HL-60 (cell line): ENCODE data around the gene FXYD2.

ENCODE experiments used
- DNase-seq, 2 experiments: peaks; one replicate each; pipeline ENCODE4 v3.0.0-alpha.2; 2010 to 2020; ENCODE audit warnings: low read depth in 1 of 2, low spot score in 1 of 2
- H3K27ac ChIP-seq: fragments of 250-450 bp; sonication (Bioruptor Pico); replicated peaks from 2 replicates; pipeline ENCODE4 v1.5.1; 2020; ENCODE audit warnings: mild to moderate bottlenecking, moderate library complexity
- H3K27me3 ChIP-seq: fragments of 250-450 bp; sonication (Bioruptor Pico); 2 replicates; pipeline ENCODE4 v1.5.1; 2021; ENCODE audit warnings: mild to moderate bottlenecking, moderate library complexity; ENCODE audit not compliant: insufficient read depth, poor library complexity, severe bottlenecking
- H3K4me3 ChIP-seq: replicated peaks from 2 replicates; pipeline ENCODE4 v1.5.1; 2011; ENCODE audit warnings: mild to moderate bottlenecking, control low read depth, low read length; ENCODE audit not compliant: insufficient read depth
- GABPA ChIP-seq: IDR thresholded peaks from 2 replicates; pipeline ENCODE4 v1.6.1; 2012; ENCODE audit warnings: low read depth
- POLR2AphosphoS5 ChIP-seq: IDR thresholded peaks from 2 replicates; pipeline ENCODE4 v1.6.1; 2012; ENCODE audit warnings: low read depth
- REST ChIP-seq: IDR thresholded peaks from 2 replicates; pipeline ENCODE4 v1.6.1; 2012; ENCODE audit warnings: low read depth; ENCODE audit not compliant: insufficient replicate concordance
- SPI1 ChIP-seq: IDR thresholded peaks from 2 replicates; pipeline ENCODE4 v1.6.1; 2012; ENCODE audit warnings: low read depth, mild to moderate bottlenecking, borderline replicate concordance
- TF ChIP-seq, protein P1 (sequence below): IDR thresholded peaks from one replicate; pipeline ENCODE4 v1.5.1; 2011; ENCODE audit warnings: low read length, control low read depth, inconsistent platforms; ENCODE audit not compliant: insufficient read depth

Gene FXYD2

GRCh38 chr11:117790279-117790678 is 34.3 kb downstream of the FXYD2 start:
- Histone ChIP-seq H3K27ac (no peak overlapping the region), H3K27me3 (peaks cover 7% of the 10 kb centered on the region), H3K4me3 (no peak overlapping the region)
- TF ChIP-seq, protein P1, sequence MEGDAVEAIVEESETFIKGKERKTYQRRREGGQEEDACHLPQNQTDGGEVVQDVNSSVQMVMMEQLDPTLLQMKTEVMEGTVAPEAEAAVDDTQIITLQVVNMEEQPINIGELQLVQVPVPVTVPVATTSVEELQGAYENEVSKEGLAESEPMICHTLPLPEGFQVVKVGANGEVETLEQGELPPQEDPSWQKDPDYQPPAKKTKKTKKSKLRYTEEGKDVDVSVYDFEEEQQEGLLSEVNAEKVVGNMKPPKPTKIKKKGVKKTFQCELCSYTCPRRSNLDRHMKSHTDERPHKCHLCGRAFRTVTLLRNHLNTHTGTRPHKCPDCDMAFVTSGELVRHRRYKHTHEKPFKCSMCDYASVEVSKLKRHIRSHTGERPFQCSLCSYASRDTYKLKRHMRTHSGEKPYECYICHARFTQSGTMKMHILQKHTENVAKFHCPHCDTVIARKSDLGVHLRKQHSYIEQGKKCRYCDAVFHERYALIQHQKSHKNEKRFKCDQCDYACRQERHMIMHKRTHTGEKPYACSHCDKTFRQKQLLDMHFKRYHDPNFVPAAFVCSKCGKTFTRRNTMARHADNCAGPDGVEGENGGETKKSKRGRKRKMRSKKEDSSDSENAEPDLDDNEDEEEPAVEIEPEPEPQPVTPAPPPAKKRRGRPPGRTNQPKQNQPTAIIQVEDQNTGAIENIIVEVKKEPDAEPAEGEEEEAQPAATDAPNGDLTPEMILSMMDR: no peak
- TF ChIP-seq POLR2AphosphoS5 (no peak), SPI1 (no peak), GABPA (no peak), REST (no peak)
- no peak for DNase-seq

- H3K27ac ChIP-seq: no peak overlapping the region
- H3K4me3 ChIP-seq: no peak overlapping the region
- TF ChIP-seq REST (no peak), SPI1 (no peak), GABPA (no peak), POLR2AphosphoS5 (no peak)
- TF ChIP-seq, protein P1: no peak
- DNase-seq: no peak
- peaks cover 2% of the 10 kb centered on the region for H3K27me3 ChIP-seq
Measured at GRCh38 chr11:117789241-117789640, 35.3 kb downstream of the FXYD2 start.

DNA sequence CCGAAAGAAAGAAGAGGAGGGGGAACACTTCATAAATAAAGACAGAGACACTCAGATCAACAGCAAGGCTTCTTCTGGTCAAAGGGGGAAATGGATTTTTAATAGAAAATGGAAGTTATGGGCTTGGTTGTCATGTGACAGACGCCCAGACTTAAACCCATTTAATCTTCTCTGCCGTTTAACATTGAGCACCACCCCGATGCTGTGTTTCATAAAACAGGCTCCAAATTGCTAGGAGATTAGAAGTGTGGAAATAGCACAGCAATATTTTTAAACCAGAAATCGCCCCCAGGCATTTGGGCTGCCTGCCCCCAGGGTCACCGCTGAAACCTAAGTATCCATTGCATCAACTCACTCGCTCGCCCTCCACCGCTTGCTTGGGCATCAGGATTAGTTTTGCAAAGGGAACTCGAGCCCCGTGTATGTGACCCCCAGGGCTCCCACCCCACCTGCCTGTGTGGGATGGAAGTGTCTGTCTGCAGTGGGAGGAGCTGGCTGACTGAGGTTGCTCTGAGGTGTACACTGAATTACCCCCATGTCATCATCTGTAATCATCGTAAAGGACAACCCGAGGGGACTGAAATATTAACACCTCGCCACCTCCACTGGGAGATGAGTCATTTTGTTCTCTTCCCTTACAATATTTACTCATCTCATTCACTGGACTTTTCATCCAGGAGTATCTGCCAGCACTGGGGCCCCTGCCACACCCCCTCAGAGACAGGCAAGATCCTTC is 38.2 kb downstream of the FXYD2 start:
- no peak for TF ChIP-seq POLR2AphosphoS5
- no peak for TF ChIP-seq REST
- no peak for TF ChIP-seq SPI1
- TF ChIP-seq, protein P1: no peak
- H3K27me3 ChIP-seq: peaks cover 6% of the 10 kb centered on the region
- no peak for DNase-seq
- no peak overlapping the region for H3K27ac ChIP-seq
- no peak overlapping the region for H3K4me3 ChIP-seq
